ENCODE data around the gene KRT81. TPM values are rescaled to one million over a fixed set of nuclear protein-coding genes. Genes with fewer than 3 reads are reported as not detected.
"Not testable (repeated sequence)": the region's sequence is repeated elsewhere in the genome, so short reads cannot be mapped to it uniquely, and the experiment has no call there.

Gene KRT81
- total RNA-seq, 1 donor from 2014 or later = not detected

GRCh38 chr12:52301721-52302120 is 10.4 kb upstream of the KRT81 start:
- intact Hi-C loops (cut with DNase I) = not testable (repeated sequence)
- DNase-seq (ENCODE audit: low spot score) = peak; percentile 27

DNA sequence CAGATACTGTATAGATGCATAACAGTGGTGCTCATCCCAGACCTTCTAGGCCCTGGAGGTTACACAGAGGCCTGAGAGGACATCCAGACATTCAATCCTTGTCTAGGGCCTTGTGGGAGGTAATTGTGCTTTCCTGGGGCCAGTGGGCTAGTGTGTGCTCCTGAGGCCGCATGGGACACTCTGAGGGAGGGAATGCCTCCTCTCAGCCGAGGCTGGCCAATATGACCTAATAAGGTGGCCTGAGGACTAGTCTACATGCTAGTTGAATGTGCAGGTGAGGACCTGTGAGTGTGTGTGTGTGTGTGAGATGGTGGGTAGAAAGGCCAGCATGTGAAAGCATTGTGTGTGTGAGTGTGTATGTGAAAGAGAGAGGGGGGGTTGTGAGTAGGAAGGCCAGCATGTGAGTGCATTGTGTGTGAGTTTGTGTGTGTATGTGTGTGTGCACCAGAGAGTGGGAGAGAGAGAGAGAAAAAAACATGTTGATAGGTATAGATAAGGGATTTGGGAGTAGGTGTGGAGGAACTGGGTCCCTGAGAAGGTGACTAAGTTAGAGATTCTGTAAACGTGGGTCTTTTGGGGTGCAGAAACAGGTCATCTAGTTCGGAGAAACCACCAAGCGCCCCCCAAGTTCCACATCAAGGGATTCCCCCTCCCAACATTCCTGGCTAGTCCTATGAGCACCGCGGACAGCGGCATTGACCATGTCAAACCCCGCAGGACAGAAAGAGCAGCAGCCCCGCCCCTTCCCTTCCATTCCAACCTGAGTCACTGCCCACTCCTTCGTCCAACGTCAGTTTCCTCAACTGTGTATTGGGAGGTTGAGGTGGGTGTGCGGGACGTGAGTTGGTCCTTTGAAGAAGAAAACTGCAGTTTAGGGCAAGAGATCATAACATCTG is 9.7 kb upstream of the KRT81 start:
- peak; percentile 47 for DNase-seq (ENCODE audit: low spot score)
- intact Hi-C loops (cut with DNase I) = no loop called here

- intact Hi-C loops (cut with DNase I) = no loop called here
- DNase-seq (ENCODE audit: low spot score) = no peak
Observed at GRCh38 chr12:52298677-52299190, 7.4 kb upstream of the KRT81 start.

DNA sequence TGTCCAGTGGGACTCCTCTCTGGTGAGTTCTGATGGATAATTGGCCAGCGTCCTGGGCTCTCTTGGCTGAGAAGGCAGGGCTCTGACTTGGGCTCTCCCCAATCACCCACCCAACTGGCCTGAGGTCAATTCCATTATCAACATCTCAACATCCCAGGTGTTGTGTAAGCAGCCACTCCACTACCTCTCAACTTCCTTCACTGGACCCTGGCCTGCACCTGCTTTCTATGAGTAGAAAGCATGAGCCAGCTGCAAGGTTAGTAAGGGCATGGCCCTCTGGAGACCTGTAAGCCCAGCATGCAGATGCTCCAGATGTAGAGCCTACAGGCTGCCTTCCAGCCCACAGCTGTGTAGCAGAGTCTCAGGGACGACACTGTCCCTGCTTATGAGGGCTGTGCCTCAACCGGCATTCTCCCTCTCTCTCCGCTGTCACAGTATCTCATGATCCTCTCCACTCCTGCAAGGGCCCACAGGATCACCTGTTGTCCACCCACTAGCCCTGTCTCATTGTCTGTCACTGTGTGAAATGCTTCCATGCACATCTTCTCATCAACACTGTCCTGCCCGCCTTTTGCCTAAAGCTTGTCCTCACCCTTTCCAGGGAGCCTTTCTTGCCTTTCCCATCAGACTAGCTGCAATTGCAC is 5.4 kb upstream of the KRT81 start:
- DNase-seq (ENCODE audit: low spot score) = peak; percentile 53
- intact Hi-C loops (cut with DNase I) = no loop called here

- DNase-seq (ENCODE audit: low spot score) = peak; percentile 14
- intact Hi-C loops (cut with DNase I) = no loop called here
Observed at GRCh38 chr12:52295663-52296062, 4.3 kb upstream of the KRT81 start.

GRCh38 chr12:52294803-52295202 is 3.5 kb upstream of the KRT81 start:
- intact Hi-C loops (cut with DNase I) = no loop called here
- no peak for DNase-seq (ENCODE audit: low spot score)

DNA sequence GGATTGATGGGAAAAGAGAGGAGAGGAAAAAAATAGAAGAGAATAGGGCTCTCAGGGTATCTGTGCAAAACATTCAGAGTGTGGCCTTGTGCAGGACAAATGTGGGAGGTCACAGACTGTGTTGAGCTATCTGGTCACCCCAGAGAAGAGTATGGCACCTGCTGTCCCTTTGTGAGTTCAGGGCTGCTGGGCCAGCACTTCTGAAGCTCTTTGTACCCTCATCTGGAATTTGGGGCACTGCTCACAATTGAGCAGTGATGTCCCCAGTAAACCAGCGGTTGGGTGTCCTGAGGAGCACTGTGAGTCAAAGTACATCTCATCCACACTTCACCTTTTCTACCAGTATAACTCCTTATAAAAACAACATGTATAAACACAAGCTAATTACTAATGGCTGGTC is 2.6 kb upstream of the KRT81 start:
- intact Hi-C loops (cut with DNase I) = no loop called here
- peak; percentile 33 for DNase-seq (ENCODE audit: low spot score)

GRCh38 chr12:52290483-52291134 is 725 bp downstream of the KRT81 start:
- intact Hi-C loops (cut with DNase I); DNase-seq (ENCODE audit: low spot score): not testable (repeated sequence)

GRCh38 chr12:52287816-52288805 is 3.2 kb downstream of the KRT81 start:
- intact Hi-C loops (cut with DNase I) = not testable (repeated sequence)
- DNase-seq (ENCODE audit: low spot score) = peak; percentile 44

- DNase-seq (ENCODE audit: low spot score) = peak; percentile 46
- intact Hi-C loops (cut with DNase I) = not testable (repeated sequence)
Observed at GRCh38 chr12:52286857-52287785, 4.2 kb downstream of the KRT81 start.

- intact Hi-C loops (cut with DNase I) = no loop called here
- peak; percentile 69 for DNase-seq (ENCODE audit: low spot score)
Observed at GRCh38 chr12:52285851-52286530, 5.3 kb downstream of the KRT81 start.

- intact Hi-C loops (cut with DNase I) = no loop called here
Observed at GRCh38 chr12:52285172-52285745, 6.1 kb downstream of the KRT81 start.

GRCh38 chr12:52284562-52285171 is 6.7 kb downstream of the KRT81 start:
- no peak for DNase-seq (ENCODE audit: low spot score)
- intact Hi-C loops (cut with DNase I) = no loop called here

More at GRCh38 chr12:52285172-52285745, 6.1 kb downstream of the KRT81 start:
- no peak for DNase-seq (ENCODE audit: low spot score)

DNA sequence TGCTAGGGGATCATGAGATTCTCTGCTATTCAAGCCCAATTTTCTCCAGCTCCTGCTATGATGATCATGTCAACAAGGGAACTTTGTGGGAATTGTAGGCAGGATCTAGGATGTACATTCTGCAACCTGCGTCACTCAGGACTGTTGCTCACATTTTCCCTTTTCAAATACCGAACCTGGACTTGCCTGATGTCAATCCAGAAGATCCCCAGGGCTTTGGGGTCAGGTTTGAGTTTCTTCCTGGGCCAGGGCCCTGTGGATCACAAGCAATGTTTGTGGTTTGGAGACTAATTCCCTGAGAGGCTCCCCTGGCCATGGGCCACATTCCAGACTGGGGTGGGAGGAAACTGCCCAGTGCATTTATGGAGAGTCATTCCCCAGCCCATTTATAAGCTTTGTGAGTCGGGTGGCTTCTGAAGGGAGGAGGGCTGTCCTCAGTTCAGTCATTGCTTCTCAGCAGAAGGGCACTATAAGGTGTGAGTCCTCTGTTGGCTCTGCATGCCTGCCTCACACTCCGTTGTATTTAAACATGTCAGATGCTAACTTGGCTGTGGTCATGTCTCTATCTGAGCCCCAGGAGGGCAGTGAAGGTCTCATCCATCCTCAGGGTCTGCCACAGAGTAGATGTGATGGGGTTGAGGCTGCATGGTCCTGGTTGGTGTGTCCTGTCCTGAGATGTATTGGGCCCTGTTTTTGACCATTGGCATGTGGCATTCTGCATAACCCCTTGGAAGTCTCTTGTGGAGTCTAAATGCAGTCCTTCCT is 10.4 kb downstream of the KRT81 start:
- DNase-seq (ENCODE audit: low spot score) = peak; percentile 73
- intact Hi-C loops (cut with DNase I) = no loop called here

DNA sequence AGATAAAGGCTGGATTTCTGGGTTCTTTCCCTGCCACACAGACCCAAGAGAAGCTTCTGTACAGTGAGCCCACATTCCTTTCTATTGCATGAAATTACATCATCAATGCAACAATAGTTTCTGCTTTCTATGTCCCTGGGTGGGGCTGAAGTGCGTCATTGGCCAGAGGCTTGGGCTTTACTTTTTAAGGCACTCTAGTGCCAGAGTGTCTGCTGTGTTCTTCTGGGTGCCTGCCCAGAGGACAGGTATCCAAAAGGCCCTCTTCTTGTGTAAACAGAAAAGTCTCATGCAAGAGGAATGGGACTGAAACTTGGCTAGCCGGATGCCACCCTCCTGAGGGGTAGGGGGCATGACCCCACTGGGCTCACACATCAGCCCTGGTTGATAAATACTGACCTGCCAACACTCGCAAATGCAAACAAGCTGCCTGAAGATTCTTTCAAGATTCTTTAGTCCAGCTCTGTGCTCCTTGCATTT is 11.0 kb downstream of the KRT81 start:
- intact Hi-C loops (cut with DNase I) = no loop called here
- DNase-seq (ENCODE audit: low spot score) = peak; percentile 46

Data from cardiac septum (tissue), 1 donor.